ENCODE results near the gene SHPK.

The SHPK gene

GRCh38 chr17:3681057-3681456 is 45.0 kb upstream of the SHPK start:
- no peaks in the 10 kb centered on the region for H3K9me3 ChIP-seq
- no peak overlapping the region for H3K27ac ChIP-seq
- H3K27me3 ChIP-seq, result peaks cover 0 to 55% of the 10 kb centered on the region in 2 donors
- no peak for DNase-seq
- TF ChIP-seq CTCF (IDR thresholded peaks at IDR 0.05), result no peak
- H3K4me3 ChIP-seq, result no peak overlapping the region
- no peaks in the 10 kb centered on the region for H3K36me3 ChIP-seq
- intact Hi-C loops (cut with DNase I; ENCODE audit: low total_unique reads), result no loop called here
- no peaks in the 10 kb centered on the region for H3K4me1 ChIP-seq

- DNase-seq, result no peak
- no peaks in the 10 kb centered on the region for H3K36me3 ChIP-seq
- no peak for TF ChIP-seq CTCF (IDR thresholded peaks at IDR 0.05)
- H3K9me3 ChIP-seq, result no peaks in the 10 kb centered on the region
- no peak overlapping the region for H3K4me3 ChIP-seq
- no peak overlapping the region for H3K27ac ChIP-seq
- peaks cover 0 to 48% of the 10 kb centered on the region in 2 donors for H3K27me3 ChIP-seq
- intact Hi-C loops (cut with DNase I; ENCODE audit: low total_unique reads), result no loop called here
- H3K4me1 ChIP-seq, result no peaks in the 10 kb centered on the region
These were observed 43.6 kb upstream of the SHPK start for GRCh38 chr17:3679531-3680126.

- no peaks in the 10 kb centered on the region for H3K4me1 ChIP-seq
- H3K27ac ChIP-seq, result no peak overlapping the region
- H3K9me3 ChIP-seq, result no peaks in the 10 kb centered on the region
- peaks cover 0 to 42% of the 10 kb centered on the region in 2 donors for H3K27me3 ChIP-seq
- no peak for DNase-seq
- TF ChIP-seq CTCF (IDR thresholded peaks at IDR 0.05), result no peak
- H3K36me3 ChIP-seq, result no peaks in the 10 kb centered on the region
- H3K4me3 ChIP-seq, result no peak overlapping the region
- intact Hi-C loops (cut with DNase I; ENCODE audit: low total_unique reads), result no loop called here
These were observed 42.9 kb upstream of the SHPK start for GRCh38 chr17:3678821-3679530.

GRCh38 chr17:3678095-3678820 is 42.2 kb upstream of the SHPK start:
- no peaks in the 10 kb centered on the region for H3K4me1 ChIP-seq
- no peak for DNase-seq
- H3K9me3 ChIP-seq, result no peaks in the 10 kb centered on the region
- no peak for TF ChIP-seq CTCF (IDR thresholded peaks at IDR 0.05)
- intact Hi-C loops (cut with DNase I; ENCODE audit: low total_unique reads), result no loop called here
- peaks cover 0 to 36% of the 10 kb centered on the region in 2 donors for H3K27me3 ChIP-seq
- H3K36me3 ChIP-seq, result no peaks in the 10 kb centered on the region
- H3K27ac ChIP-seq, result no peak overlapping the region
- no peak overlapping the region for H3K4me3 ChIP-seq

GRCh38 chr17:3675886-3676285 is 39.8 kb upstream of the SHPK start:
- Histone ChIP-seq H3K9me3 (no peaks in the 10 kb centered on the region), H3K4me3 (no peak overlapping the region), H3K4me1 (no peaks in the 10 kb centered on the region), H3K27me3 (peaks cover 0 to 13% of the 10 kb centered on the region in 2 donors), H3K36me3 (peaks cover 0 to 12% (median 0%) of the 10 kb centered on the region in 3 donors), H3K27ac (no peak overlapping the region)
- no peak for TF ChIP-seq CTCF (IDR thresholded peaks at IDR 0.05)
- no peak for DNase-seq
- intact Hi-C loops (cut with DNase I; ENCODE audit: low total_unique reads), result no loop called here
